NCI-H2029 treated with DMSO at 0.1 percent for 48 hours (cell line): ENCODE data around the gene CATSPERZ.

Experiments used
- DNase-seq: peaks from one replicate; lab custom pipeline; 2025; lab: John Stamatoyannopoulos, UW

The CATSPERZ gene

DNA sequence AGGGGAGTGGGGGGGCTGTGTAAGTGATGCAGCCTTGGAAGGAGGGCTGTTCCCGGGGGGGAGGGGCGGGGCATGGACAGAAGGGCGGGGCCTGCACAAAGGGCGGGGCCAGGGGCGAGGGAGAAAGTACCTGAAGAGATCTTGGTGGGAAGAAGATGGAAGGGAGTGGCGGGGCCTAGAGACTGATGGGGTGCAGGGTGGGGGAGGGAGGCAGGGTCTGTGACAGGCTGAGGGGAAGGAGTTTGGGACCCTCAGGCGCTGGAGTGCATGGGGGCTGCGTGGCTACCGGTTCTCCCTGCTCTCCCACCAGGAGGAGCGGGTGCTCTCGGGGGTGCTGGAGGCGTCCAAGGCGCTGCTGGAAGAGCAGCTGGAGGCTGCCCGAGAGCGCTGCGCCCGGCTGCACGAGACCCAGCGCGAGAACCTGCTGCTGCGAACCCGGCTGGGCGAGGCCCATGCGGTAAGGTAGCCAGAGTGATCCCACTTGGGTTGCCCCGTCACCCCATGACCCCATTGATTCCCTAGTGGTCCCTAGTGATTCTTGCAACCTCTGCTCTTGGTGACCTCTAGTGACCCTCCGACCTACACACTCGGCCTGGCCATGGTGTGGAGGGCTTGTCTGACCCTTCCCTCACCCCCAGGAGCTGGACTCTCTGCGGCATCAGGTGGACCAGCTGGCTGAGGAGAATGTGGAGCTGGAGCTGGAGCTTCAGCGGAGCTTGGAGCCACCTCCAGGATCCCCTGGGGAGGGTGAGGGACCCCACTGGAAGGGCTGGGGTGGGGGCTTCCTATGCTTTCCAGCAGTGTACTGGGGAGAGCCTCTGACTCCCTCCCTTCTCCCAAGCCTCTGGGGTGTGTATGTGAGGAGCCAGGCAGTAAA is 42.9 kb downstream of the CATSPERZ start:
- no peak for DNase-seq

DNA sequence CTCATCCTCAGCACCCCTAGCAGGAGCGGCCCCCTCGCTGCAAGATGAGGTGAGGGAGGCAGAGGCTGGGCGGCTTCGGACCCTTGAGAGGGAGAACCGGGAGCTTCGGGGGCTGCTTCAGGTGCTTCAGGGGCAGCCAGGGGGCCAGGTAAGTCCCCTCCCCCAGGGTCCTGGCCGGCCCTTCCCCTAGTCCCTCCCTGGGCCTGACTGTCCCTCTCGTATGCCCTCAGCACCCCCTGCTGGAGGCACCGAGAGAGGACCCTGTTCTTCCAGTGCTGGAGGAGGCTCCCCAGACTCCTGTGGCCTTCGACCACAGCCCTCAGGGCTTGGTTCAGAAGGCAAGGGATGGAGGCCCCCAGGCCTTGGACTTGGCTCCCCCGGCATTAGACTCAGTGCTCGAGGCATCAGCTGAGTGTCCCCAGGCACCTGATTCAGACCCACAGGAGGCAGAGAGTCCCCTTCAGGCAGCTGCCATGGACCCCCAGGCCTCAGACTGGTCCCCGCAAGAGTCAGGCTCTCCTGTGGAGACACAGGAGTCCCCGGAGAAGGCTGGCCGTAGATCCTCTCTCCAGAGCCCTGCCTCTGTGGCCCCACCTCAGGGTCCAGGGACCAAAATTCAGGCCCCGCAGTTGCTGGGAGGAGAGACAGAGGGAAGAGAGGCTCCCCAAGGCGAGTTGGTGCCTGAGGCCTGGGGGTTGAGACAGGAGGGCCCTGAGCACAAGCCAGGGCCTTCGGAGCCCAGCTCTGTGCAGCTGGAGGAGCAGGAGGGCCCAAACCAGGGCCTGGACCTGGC is 43.8 kb downstream of the CATSPERZ start:
- DNase-seq: no peak

DNA sequence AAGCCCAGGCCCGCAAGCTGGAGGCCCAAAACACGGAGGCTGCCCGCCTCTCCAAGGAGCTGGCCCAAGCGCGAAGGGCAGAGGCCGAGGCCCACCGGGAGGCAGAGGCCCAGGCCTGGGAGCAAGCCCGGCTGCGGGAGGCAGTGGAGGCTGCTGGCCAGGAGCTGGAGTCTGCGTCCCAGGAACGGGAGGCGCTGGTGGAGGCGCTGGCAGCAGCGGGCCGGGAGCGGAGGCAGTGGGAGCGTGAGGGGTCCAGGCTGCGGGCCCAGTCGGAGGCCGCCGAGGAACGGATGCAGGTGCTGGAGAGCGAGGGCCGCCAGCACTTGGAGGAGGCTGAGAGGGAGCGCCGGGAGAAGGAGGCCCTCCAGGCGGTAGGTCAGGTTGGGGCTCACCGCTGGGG is 44.6 kb downstream of the CATSPERZ start:
- no peak for DNase-seq

DNA sequence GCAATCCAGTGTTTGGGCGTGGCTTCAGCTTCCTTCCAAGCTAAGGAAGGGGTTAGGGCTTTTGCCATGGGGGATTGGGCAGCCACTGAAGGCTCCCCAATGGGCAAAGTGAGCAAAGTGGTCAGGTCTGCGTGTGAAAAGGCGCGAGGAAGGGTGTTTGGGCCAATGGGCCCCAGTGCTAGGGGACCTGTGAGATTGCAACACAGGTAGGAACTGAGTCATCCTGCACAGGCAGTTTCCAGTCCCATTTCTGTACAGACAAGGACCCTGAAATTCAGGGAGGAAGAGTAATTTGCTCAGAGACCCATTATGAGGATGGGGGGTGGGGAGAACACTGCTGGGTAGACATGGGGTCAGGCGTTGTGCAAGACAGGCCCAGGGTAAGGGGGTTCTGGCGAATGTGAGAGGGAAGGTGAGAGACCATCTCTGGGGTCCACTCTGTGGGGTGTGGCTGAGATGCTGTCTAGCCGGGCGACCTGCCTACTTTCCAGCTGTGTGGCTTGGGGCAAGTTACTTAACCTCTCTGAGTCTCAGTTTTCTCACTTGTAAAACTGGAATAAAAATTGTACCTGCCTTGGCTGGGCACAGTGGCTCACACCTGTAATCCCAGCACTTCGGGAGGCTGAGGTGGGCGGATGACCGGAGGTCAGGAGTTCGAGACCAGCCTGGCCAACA is 47.2 kb downstream of the CATSPERZ start:
- DNase-seq: no peak

DNA sequence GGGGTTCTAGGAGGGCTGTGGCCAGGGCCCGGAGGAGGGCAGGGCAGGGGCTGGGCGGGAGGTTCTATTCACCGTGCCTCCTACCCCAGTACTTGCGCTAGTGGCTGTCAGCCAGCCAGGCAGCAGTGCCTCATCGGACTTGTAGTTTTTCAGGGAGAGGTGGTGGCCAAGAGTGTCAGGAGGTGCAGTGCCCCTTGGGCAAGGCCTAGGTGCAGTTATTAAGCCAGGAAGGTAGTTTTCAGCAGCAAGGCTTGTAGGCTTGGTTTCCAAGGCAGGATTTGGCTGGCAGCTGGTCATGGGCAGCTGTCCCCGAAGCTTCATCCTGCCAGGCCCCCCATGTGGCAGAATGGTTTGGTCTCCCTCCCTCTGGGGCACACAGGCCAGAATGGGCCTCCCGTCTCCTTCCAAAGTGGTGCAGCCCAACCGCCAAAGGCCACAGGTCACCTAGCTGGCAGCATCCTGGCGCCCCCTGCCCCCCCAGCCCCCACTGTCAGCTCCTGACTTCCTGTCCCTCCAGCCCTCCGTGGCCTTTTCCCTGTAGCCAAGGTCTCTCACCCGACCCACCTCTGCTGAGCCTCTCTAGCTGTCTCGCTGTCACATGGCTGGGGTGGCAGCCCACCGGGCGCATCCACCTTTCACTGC is 48.3 kb downstream of the CATSPERZ start:
- DNase-seq: no peak

DNA sequence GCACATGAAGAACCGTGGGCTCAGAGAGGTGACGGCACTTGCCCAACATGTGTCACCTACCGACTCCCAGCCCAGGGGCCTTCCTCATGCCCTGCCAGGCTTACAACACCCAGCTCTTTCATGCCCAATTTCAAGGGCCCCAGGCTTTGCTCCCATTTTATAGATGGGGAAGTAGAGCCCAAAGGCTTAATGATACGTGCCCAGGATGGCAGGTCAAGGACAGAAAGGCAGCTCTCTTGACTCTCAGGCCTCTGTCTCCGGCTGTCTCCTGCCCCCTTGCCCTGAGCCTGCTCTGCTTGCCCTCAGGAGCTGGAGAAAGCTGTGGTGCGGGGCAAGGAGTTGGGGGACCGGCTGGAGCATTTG is 48.8 kb downstream of the CATSPERZ start:
- no peak for DNase-seq

DNA sequence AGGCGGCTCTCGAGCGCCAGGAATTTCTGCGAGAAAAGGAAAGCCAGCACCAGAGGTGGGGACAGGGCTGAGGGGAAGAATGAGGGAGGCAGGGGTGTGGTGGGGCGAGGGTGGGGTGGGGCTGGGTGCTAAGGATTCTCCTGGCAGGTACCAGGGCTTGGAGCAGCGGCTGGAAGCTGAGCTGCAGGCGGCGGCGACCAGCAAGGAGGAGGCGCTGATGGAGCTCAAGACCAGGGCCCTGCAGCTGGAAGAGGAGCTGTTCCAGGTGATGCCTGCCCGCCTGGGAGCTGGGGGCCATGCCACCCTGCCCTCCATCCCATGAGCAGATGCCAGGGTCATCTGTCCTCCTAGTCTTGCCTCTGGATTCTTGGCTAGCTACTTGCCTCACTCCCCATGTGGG is 49.2 kb downstream of the CATSPERZ start:
- no peak for DNase-seq

DNA sequence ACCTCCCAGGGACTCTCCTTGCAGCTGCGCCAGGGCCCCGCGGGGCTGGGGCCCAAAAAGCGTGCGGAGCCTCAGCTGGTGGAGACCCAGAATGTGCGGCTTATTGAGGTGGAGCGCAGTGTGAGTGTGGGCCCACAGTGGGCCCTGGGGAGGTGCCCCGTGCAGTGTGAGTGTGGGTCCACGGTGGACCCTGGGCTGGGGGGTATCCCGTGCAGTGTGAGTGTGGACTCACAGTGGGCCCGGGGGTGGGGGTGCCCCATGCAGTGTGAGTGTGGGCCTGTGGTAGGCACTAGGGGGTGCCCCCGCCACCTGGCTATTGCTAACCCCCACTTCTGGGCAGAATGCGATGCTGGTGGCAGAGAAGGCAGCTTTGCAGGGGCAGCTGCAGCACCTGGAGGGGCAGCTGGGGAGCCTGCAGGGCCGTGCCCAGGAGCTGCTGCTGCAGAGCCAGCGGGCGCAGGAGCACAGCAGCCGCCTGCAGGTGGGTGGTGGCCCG is 51.0 kb downstream of the CATSPERZ start:
- no peak for DNase-seq

DNA sequence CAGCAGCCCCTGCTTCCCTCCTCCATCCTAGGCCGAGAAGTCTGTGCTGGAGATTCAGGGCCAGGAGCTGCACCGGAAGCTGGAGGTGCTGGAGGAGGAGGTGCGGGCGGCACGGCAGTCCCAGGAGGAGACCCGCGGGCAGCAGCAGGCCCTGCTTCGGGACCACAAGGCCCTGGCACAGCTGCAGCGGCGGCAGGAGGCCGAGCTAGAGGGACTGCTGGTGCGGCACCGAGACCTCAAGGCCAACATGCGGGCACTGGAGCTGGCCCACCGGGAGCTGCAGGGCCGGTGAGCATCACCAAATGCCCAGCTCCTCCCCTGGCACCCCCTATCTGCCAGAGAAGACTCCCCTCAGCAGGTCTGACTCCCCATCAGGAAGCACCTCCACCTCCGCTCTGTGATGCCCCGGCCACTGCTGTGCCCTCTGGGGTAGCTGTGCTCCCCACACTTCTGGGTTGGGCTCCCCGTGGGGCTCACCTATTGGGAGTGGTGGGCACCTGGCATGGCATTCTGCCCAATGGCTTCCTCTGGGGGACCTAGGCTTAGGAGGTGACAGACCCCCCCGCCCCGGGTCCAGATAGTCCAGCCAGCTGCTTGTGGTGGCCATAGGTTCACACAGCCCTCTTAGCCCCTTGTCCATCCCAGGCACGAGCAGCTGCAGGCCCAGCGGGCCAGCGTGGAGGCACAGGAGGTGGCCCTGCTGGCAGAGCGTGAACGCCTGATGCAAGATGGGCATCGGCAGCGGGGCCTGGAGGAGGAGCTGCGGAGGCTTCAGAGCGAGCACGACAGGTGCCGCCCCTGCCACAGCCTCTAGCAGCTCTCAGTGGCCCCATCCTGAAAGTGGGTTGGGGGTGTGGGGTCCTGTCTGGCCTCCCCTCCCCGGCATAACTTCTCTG is 52.2 kb downstream of the CATSPERZ start:
- no peak for DNase-seq

DNA sequence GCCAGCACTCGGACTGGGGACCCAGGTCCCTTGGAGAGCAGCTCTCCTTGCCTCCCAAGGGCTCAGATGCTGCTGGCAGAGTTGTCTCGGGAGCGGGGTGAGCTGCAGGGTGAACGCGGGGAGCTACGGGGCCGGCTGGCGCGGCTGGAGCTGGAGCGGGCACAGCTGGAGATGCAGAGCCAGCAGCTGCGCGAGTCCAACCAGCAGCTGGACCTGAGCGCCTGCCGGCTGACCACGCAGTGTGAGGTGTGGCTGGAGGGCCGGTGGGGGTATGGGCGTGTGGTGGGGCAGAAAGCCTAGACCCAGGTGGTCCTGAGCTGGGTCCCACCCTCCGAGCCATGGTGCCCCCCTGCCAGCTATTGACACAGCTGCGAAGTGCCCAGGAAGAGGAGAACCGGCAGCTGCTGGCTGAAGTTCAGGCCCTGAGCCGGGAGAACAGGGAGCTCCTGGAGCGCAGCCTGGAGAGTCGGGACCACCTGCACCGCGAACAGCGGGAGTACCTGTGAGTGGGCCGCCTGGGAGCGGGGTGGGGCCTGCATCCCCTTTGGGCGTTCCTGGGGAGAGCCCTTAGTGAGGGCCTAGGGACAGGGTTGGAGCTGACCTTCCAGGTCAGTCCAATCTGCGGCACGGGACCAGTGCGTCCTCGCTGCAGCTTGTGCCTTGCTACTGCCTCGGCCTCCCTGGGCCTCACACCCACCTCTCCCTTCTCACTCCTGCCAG is 53.0 kb downstream of the CATSPERZ start:
- DNase-seq: no peak

DNA sequence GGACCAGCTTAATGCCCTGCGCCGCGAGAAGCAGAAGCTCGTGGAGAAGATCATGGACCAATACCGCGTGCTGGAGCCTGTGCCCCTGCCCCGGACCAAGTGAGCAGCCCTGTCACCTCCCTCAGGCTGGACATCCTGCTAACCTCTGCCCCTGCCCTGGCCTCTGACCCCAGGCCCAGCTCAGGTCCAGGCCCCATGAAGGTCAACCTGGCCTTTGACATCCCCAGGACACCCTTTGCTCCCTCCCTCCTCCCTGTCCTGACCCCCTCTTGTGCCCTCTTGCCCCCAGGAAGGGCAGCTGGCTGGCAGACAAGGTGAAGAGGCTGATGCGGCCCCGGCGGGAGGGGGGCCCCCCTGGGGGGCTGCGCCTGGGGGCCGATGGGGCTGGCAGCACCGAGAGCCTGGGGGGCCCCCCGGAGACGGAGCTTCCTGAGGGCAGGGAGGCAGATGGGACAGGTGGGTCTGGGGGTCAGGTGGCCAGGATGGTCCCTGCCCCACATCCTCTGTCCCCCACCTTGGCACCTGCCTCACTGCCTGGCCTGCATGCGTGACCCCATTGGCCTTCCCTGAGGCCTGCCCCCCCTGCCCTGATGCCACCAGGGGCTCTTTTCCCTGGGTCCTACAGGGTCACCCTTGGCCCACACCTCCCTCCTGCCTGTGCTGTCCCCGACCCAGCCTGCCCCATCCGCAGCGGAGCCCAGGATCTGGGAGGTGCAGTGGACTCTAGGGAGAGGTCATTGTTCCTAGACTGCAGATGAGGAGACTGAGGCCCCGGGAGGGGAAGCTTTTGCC is 53.8 kb downstream of the CATSPERZ start:
- no peak for DNase-seq
